IPS DF 19.7 (cell line): ENCODE results near the gene MAG.

Experiments used
- DNase-seq: peaks from one replicate; pipeline ENCODE4 v3.0.0-alpha.2; 2013; ENCODE audit warnings: low read depth, low spot score

Gene MAG, protein sequence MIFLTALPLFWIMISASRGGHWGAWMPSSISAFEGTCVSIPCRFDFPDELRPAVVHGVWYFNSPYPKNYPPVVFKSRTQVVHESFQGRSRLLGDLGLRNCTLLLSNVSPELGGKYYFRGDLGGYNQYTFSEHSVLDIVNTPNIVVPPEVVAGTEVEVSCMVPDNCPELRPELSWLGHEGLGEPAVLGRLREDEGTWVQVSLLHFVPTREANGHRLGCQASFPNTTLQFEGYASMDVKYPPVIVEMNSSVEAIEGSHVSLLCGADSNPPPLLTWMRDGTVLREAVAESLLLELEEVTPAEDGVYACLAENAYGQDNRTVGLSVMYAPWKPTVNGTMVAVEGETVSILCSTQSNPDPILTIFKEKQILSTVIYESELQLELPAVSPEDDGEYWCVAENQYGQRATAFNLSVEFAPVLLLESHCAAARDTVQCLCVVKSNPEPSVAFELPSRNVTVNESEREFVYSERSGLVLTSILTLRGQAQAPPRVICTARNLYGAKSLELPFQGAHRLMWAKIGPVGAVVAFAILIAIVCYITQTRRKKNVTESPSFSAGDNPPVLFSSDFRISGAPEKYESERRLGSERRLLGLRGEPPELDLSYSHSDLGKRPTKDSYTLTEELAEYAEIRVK

DNA sequence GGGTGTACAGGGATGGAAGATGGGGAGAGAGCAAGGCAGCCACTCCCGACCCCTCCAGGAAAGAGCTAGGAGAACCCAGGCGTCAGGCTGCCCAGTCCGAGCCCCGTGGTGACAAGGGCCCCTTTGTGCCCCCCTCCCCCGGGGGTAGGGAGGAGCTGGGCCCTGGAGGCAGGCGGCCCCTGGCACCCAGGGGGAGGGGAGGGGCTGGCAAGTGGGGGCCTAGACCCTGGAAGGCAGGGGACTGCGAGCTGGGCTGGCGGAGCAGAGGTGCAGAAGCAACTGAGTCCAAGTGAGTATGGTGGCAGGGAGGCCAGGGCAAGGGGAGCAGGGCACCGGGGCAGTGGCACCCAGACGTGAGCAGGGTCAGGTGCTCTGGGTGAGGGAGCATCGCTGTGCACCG is at the start of gene MAG:
Gene MAG (plus strand): TSS at position 246 of the 400 bp plus-strand sequence. CDS start 3,248 bp downstream, outside the sequence.
- no peak for DNase-seq

DNA sequence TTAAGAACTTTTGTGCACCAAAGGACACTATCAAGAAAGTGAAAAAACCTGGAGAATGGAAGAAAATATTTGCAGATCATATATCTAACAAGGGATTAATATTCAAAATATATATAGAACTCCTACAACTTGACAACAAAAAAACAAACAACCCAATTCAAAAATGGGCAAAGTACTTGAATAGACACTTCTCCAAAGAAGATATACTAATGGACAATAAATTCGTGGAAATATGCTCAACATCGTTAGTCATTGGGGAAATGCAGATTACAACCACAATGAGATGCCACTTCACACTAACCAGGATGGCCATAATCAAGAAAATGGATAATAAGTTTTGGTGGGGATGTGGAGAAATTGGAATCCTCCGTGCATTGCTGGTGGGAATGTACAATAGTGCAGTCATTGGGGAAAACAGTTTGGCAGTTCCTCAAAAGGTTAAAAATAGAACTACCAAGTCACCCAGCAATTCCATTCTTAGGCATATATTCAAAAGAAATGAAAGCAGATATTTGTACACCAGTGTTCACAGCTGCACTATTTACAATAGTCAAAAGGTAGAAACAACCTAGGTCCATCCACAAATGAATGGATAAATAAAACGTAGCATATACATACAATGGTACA is 45.4 kb upstream of the MAG start:
- DNase-seq, result no peak

DNA sequence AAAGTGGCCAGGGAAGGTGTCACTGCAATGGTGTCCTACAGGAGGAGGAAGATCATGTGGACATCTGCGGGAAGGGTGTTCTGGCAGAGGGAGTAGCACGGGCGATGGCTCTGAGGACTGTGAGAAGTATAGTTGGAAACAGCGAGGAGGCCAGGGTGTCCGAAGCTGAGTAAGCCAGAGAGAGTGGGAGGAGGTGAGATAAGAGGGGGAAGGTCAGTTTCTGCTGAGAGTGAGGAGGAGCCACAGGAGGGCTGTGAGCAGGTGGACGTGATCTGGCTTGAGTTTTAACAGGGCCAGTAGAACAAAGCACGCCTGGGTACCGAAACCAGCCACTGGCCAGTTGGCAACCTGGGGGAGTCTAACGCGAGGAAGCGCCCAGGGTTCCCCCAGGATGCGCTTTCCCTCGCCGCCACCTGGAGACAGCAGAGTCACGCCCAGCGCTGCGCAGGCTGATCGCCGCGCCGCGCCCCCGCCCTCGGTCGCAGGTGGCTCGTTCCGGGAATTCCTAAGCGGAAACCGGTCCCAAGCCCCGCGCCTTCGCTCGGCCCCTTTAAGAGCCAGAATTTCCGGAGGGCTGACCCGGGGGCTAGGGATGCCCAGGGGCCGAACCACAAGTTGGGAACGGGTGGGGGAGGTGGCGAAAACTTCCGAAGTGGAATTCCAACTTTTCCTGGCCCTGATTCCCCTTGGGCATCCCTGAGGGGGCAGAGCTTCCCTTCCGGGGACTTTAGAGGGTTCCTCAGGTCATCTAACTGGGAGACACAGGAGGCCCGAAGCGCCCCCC is 44.2 kb upstream of the MAG start:
- DNase-seq, result peak; percentile 89

DNA sequence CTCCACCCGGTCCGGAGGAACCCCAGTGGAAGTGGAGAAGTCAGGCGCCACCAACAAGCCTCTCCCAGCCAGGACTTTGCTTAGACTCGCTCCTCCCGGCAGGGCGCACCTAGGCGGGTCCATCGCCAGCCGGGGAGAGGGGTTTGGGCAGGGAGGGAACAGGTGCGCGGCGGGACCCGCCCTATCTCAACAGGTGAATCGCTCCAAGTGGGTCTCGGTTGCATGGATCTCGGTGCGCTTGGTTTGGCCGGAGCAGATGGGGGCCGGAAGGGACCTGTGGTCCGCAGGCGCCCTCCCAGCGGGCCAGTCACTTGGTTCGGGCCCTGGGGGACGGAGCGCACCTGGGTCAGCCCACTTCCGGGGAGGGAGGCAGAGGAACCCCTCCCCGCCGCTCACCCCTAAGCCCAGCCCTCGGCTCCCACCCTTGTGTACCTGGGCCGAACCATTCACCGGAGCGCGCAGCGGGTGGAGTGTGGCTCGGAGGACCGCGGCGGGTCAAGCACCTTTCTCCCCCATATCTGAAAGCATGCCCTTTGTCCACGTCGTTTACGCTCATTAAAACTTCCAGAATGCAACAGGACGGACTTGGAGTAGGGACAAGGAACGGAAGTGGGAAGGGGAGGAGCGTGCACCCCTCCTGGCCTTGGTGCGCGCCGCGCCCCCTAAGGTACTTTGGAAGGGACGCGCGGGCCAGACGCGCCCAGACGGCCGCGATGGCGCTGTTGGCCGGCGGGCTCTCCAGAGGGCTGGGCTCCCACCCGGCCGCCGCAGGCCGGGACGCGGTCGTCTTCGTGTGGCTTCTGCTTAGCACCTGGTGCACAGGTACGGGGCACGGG is 43.4 kb upstream of the MAG start, which contains the start of gene LSR:
Gene LSR (plus strand): TSS at position 693 of the 836 bp plus-strand sequence. CDS start 21 bp downstream, at position 714.
- no peak for DNase-seq

DNA sequence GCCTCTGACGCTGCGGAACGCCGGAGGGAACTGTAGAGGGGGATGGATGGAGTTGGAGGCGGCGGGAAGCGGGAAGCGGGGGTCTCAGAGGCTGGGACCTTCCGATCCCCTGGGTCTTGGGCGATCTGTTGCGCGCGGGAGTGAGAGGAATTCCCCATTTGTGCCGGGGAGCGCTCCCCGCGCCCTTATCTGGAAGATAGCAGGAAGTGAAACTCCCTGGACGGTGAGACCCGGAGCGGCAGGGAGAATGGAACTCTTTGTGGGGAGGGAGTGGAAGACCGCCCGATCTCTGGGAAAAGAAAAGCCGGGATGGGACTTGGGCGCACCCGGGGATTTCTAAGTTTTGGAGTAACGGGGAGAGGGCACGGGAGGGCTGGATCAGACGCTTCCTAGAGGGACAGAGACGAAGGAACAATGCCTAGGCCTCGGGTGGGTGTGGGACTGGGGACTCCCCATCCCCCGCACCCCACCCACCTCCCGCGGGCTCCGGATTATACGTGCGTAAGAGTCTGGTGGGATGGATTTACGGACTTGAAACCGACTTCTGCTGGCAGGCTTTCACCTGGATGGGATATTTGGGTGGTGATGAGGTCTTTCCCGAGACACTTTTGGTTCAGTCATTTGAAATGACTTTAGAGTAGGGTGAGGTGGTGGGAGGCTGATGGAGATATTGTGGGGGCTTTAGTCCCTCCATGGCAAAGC is 42.7 kb upstream of the MAG start:
- DNase-seq, result no peak

DNA sequence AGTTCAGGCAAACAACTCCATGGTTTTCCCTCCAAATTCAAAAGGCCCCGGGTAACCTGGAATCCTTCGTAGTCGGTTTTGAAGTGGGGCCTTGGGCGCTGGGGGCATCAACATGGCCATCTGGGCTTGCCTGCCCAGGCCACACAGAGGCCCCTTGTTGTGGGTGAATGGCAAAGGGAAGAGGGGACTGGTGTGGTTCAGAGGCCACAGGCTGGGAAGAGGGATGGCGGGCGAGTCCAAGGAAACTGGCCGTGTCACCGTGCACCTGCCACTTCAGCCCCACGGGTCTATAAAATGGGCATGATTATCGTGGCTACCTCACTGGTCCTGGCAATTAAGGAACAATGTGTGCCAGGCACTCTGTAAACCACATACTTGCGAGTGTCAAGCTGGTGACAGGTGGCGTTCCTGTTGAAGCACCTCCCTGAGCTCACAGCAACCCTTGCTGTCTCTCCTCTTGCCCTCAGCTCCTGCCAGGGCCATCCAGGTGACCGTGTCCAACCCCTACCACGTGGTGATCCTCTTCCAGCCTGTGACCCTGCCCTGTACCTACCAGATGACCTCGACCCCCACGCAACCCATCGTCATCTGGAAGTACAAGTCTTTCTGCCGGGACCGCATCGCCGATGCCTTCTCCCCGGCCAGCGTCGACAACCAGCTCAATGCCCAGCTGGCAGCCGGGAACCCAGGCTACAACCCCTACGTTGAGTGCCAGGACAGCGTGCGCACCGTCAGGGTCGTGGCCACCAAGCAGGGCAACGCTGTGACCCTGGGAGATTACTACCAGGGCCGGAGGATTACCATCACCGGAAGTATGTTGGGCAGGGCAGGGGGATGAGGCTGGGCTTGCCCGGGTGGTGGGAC is 41.9 kb upstream of the MAG start:
- DNase-seq, result no peak

DNA sequence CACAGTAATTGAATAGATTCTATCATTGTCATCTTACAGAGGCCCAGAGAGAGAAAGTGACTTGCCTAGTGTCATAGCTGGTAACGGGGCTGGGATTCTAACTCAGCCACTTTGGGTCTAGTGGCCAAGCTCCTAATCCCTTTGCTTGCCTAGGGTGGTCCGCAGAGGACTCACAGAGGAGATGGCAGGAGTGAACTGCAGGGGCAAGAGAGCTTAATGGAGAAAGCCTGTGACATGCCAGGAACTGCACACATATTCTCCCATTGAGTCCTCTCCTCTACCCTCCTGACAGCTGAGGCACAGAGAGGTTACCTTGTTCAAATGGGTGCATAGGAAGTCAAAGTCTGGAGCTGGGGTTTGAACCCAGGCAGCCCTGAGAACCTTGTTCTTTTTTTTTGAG is 40.5 kb upstream of the MAG start:
- DNase-seq, result no peak

DNA sequence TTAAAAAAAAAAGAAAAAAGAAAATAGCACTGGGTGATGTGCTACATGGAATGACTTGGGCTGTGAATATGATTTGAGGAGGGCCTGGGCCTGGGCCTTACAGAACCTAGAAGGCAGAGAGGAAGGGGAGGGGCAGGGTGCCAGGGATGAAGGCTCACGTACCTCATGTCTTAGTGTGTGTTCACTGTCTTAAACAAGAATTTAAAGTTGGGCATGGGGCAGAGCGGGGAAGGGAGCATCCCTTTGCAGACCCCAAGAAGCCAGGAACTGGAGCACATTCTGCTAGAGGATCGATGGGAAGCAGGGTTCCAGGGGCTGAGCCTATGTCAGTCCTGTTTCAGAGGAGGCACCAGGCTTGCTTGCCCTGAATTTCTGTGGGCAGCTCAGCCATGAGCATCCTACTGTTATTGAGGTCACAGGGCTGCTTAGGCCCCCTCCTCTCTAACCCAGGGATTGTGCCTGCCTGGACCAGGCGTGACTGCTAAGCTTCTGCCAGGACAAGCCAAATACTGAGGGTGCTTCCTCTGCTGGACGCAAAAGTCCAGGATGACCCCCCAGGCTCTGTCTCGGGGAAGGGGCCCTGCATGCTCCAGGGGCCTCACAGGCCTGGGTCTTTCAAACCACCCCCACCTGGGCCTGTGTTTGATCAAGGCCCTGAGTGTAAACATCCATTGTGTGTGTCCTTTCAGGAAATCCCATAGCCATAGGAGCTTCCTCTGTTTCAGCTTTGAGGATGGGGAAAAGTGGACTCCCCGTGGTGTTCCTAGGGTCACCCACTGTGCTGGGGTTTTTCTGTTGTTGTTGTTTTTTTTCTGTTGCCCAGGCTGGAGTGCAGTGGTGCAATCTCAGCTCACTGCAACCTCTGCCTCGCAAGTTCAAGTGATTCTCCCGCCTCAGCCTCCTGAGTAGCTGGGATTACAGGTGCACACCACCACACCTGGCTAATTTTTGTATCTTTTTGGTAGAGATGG is 38.4 kb upstream of the MAG start:
- no peak for DNase-seq

DNA sequence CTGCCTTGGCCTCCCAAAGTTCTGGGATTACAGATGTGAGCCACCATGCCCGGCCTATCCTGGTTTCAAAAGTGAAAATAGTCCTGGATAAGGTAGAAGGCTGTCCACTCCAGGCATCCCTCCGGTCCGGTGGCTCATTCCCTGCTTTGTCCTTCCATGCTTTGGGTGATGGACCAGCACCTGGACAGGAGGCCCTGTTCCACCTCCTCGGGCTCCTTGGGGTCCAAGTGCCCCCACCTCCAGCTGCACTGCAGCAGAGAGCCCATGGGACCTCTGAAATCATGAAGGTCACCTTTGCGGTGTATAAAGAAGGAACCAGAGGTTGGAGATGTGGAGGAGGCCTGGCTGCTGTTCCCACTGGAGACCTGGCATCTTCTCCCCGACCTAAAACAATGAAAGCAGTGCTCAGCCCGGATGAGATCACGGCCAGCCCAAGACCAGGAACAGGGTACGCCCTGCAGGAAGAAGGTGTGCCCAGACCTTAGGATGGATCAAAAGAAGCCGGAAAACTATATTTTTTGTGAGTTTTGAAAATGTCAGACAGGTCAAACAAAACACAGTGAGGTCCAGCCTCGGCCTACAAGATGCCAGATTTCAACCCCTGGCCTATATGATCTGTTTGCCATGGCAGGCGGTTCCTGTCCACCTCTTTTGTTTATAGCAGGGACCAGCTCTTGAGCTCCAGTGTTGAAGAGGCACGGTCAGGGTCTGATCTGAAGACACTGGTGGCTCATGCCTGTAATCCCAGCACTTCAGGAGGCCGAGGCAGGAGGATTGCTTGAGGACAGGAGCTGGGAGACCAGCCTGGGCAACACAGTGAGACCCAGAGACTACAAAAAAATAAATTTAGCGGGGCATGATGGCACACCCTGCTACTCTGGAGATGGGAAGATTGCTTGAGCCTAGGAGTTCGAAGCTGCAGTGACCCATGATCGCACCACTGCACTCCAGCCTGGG is 37.3 kb upstream of the MAG start:
- no peak for DNase-seq

DNA sequence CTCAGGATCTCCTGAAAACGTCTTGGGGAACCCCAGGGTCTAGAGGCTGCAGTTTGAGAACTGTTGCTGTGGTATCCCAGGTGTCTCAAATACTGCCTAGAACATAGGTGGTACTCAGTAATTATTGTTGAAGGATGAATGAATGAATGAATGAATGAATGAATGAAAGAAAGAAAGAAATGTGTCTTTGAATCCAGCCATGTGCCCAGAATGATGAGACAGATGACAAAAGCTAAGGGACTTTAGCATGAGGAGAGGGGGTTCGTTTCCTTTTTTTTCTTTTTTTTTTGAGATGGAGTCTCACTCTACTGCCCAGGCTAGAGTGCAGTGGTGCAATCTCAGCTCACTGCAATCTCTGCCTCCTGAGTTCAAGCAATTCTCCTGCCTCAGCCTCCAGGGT is 35.4 kb upstream of the MAG start:
- DNase-seq, result no peak

DNA sequence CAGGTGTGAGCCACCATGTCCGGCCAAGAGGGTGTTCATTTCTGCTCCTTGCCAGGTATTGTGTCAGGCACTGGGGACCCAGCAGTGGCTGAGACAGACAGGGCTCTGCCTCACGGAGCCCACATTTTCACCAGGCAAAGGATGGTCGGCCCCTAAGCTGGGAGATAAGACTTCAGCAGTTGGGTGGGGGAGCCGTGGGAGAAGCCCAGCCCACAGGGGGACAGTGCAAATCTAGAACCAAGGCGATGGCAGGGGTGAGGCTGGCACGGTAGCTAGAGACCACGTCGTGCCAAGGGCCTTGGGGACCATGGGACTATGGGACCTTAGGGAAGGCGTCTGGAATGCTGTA is 34.9 kb upstream of the MAG start:
- no peak for DNase-seq

DNA sequence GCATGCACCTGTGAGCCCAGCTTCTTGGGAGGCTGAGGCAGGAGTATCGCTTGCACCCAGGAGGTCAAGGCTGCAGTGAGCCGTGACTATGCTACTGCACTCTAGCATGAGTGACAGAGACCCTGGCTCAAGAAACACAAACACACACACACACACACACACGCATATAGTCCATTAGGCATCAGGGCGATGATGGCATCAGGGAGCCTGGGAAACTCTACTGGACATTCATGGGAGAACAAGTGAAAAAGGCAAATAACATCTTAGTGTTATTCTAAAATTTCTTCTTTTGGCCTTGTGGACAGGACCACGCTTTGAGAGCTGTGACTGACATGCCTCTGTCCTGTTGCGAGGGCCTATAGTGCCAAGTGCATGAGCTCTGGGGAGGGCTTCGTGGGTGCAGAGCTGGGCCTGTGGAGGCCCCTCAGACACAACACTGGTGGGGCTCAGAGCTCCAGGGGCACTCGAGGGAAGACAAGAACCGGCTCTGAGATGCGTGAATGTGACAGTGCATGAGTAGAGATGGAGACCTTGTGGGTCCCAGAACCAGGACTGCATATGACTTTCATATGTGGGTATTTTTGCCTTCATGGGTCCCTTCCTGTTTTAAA is 31.2 kb upstream of the MAG start:
- no peak for DNase-seq

DNA sequence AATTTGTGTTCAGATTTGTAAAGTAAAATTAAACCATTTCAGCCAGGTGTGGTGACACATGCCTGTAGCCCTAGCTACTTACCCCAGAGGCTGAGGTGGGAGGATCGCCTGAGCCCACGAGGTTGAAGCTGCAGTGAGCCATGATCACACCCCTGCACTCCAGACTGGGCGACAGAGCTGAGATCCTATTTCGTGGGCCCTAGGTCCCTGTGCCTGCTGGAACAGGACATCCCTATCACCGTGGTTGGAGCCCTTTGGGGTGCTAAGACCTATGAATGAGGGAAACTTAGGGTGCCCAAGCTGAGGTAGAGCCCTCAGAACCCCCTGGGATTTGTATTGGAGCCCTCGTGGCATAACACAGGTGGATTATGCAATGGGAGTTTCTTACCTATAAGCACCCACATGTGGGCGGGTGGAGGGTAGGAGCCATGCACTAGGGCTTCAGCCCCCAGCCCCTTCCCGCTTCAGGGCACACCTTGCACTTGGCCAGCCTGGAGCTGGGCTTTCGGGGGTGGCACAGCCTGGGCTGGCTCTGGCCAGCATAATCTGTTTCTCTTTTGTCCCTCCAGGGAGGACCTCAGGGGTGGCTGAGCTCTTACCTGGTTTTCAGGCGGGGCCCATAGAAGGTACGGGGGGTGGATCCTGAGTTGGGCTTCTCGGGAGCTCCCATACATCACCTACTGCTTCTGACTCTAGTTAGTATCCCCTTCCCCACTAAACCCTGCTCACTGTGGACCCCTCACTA is 30.4 kb upstream of the MAG start:
- DNase-seq, result no peak

DNA sequence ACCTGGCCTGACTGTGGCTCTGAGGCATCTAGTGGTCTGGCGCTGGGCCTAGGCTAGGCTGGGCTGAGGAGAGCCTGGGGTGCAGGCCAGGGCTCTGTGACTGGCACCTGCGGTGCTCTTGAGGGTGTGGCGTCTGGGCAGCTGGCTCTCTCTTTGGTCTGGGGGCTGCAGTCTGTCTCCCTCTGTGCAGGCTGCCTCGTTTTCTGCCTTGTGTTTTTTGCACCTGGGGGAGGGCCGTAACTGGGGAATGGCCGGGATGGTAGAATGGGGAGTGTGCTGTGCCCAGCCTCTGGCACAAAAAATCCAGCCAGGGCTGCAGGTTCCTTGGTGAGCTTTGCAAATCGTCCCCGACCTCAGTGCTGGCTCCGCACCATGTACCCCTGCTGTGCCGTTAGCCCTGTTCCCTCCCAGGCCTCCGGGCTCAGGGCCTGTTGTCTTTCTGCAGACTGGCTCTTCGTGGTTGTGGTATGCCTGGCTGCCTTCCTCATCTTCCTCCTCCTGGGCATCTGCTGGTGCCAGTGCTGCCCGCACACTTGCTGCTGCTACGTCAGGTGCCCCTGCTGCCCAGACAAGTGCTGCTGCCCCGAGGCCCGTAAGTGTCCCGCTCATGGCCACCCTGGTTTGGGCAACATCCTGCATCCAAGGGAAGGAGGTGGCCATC is 29.7 kb upstream of the MAG start:
- DNase-seq, result no peak
